Spinal cord (tissue), 10 donors: ENCODE data around the gene RING1. TPM values are rescaled to one million over a fixed set of nuclear protein-coding genes. Genes with fewer than 3 reads are reported as not detected.
A peak's percentile ranks its signal among the peaks of the same experiment; 100 is the strongest.

Experiments
- DNase-seq, 6 donors: peaks; one replicate each; pipeline versions ENCODE4 v3.0.0 to v3.0.0-alpha.2; 2013 to 2015; ENCODE audit warnings: low spot score in 6 of 6, low read depth in 4 of 6
- H3K27ac ChIP-seq: one replicate; pipeline ENCODE4 v1.5.1; 2013; ENCODE audit warnings: low read depth, low read length, control low read depth
- H3K27me3 ChIP-seq: one replicate; pipeline ENCODE4 v1.6.1; 2013; ENCODE audit warnings: low read length; ENCODE audit not compliant: control insufficient read depth, insufficient read depth
- H3K36me3 ChIP-seq: one replicate; pipeline ENCODE4 v1.6.1; 2013; ENCODE audit warnings: low read length; ENCODE audit not compliant: control insufficient read depth, insufficient read depth
- H3K4me1 ChIP-seq: one replicate; pipeline ENCODE4 v1.6.1; 2013; ENCODE audit warnings: low read length; ENCODE audit not compliant: control insufficient read depth, insufficient read depth
- H3K4me3 ChIP-seq: one replicate; pipeline ENCODE4 v1.5.1; 2013; ENCODE audit warnings: low read depth, low read length, control low read depth
- H3K9me3 ChIP-seq: one replicate; pipeline ENCODE4 v1.6.1; 2013; ENCODE audit warnings: low read length; ENCODE audit not compliant: control insufficient read depth, insufficient read depth
- WGBS: methylation state at CpG from one replicate; pipeline ENCODE4 v1.1.5; 2013; ENCODE audit warnings: missing lambda C conversion rate; ENCODE audit not compliant: insufficient coverage; 5-methylcytosine and 5-hydroxymethylcytosine counted together
- polyA plus RNA-seq, 2 donors: library from polyadenylated mRNA; unstranded; fragments of 120-200 nt; gene quantifications; one replicate each; pipeline ENCODE4 v1.2.1, GENCODE V29; 2013; ENCODE audit not compliant: insufficient read length in 2 of 2
- total RNA-seq, 2 donors: library from RNA; depleted of rRNA in 1 of 2; stranded (reverse); fragments of 120-200 nt in 1 of 2; fragments of >200 nt in 1 of 2; gene quantifications; one replicate each; pipeline versions ENCODE4 v1.2.3 to v1.2.4, GENCODE V29; 2013 to 2014
- donor health status: healthy.

Gene RING1
- total and polyA plus RNA-seq, 4 donors = 19.0 to 71.0 (median 53.6) TPM

- no peak for DNase-seq
- peak within 1 kb of the TSS; percentile 16 for H3K4me3 ChIP-seq
- no peaks in the 10 kb centered on the region for H3K9me3 ChIP-seq
- H3K4me1 ChIP-seq = peaks cover 30% of the 10 kb centered on the region
- H3K36me3 ChIP-seq = peaks cover 43% of the 10 kb centered on the region
- H3K27me3 ChIP-seq = peaks cover 6% of the 10 kb centered on the region
- H3K27ac ChIP-seq = peak within 1 kb of the TSS; percentile 67
- 23% methylated on average over 18 of the region's 35 CpGs for WGBS
Observed at GRCh38 chr6:33192105-33192646, 16.1 kb upstream of the RING1 start, which contains the start of gene COL11A2. Gene COL11A2, minus strand, starts transcription at chr6:33192467. Its CDS starts 227 bp downstream, at chr6:33192240.

- under 1% methylated on average over 37 of the region's 72 CpGs for WGBS
- Histone ChIP-seq H3K27ac (peak overlapping the region; percentile 73), H3K9me3 (no peaks in the 10 kb centered on the region), H3K27me3 (peaks cover 6% of the 10 kb centered on the region), H3K36me3 (peaks cover 48% of the 10 kb centered on the region), H3K4me3 (peak overlapping the region; percentile 16), H3K4me1 (peaks cover 36% of the 10 kb centered on the region)
- peak in 2 of 6 donors; percentile 44 to 73 for DNase-seq
Observed at GRCh38 chr6:33192671-33193602, 15.4 kb upstream of the RING1 start.

GRCh38 chr6:33193619-33194018, 14.7 kb upstream of the RING1 start:
- H3K27me3 ChIP-seq = peaks cover 6% of the 10 kb centered on the region
- no peak overlapping the region for H3K4me3 ChIP-seq
- WGBS = no CpG with 5 or more reads among the region's 6 CpGs
- peak overlapping the region; percentile 73 for H3K27ac ChIP-seq
- H3K36me3 ChIP-seq = peaks cover 52% of the 10 kb centered on the region
- no peaks in the 10 kb centered on the region for H3K9me3 ChIP-seq
- peaks cover 42% of the 10 kb centered on the region for H3K4me1 ChIP-seq
- DNase-seq = no peak

GRCh38 chr6:33194431-33194979, 13.8 kb upstream of the RING1 start:
- 66% methylated on average over 3 of the region's 8 CpGs for WGBS
- H3K9me3 ChIP-seq = no peaks in the 10 kb centered on the region
- H3K4me1 ChIP-seq = peaks cover 51% of the 10 kb centered on the region
- peaks cover 48% of the 10 kb centered on the region for H3K36me3 ChIP-seq
- DNase-seq = no peak
- H3K4me3 ChIP-seq = no peak overlapping the region
- H3K27me3 ChIP-seq = peaks cover 6% of the 10 kb centered on the region
- H3K27ac ChIP-seq = no peak overlapping the region

- DNase-seq = no peak
- Histone ChIP-seq H3K9me3 (no peaks in the 10 kb centered on the region), H3K4me1 (peaks cover 55% of the 10 kb centered on the region), H3K4me3 (no peak overlapping the region), H3K36me3 (peaks cover 48% of the 10 kb centered on the region), H3K27me3 (peaks cover 6% of the 10 kb centered on the region), H3K27ac (no peak overlapping the region)
- 74% methylated on average over 11 of the region's 15 CpGs for WGBS
Observed at GRCh38 chr6:33195304-33196165, 12.8 kb upstream of the RING1 start.

- Histone ChIP-seq H3K27ac (no peak overlapping the region), H3K36me3 (peaks cover 57% of the 10 kb centered on the region), H3K4me1 (peaks cover 55% of the 10 kb centered on the region), H3K9me3 (no peaks in the 10 kb centered on the region), H3K4me3 (no peak overlapping the region), H3K27me3 (no peaks in the 10 kb centered on the region)
- 20% methylated on average over 9 of the region's 12 CpGs for WGBS
- DNase-seq = peak in 2 of 6 donors; percentile 63 to 65
Observed at GRCh38 chr6:33197431-33198048, 10.8 kb upstream of the RING1 start.

GRCh38 chr6:33198159-33198852, 10.0 kb upstream of the RING1 start:
- no peaks in the 10 kb centered on the region for H3K9me3 ChIP-seq
- peaks cover 50% of the 10 kb centered on the region for H3K4me1 ChIP-seq
- H3K4me3 ChIP-seq = no peak overlapping the region
- H3K27ac ChIP-seq = no peak overlapping the region
- peaks cover 65% of the 10 kb centered on the region for H3K36me3 ChIP-seq
- no peaks in the 10 kb centered on the region for H3K27me3 ChIP-seq
- WGBS = 80% methylated on average over 4 of the region's 6 CpGs
- DNase-seq = no peak

GRCh38 chr6:33198853-33199436, 9.4 kb upstream of the RING1 start:
- Histone ChIP-seq H3K36me3 (peaks cover 64% of the 10 kb centered on the region), H3K9me3 (no peaks in the 10 kb centered on the region), H3K4me1 (peaks cover 50% of the 10 kb centered on the region), H3K27me3 (no peaks in the 10 kb centered on the region), H3K27ac (no peak overlapping the region), H3K4me3 (peak overlapping the region; percentile 91)
- DNase-seq = no peak
- WGBS = 50% methylated on average over 2 of the region's 3 CpGs
